ENCODE data around the gene STAB2.

STAB2 gene

DNA sequence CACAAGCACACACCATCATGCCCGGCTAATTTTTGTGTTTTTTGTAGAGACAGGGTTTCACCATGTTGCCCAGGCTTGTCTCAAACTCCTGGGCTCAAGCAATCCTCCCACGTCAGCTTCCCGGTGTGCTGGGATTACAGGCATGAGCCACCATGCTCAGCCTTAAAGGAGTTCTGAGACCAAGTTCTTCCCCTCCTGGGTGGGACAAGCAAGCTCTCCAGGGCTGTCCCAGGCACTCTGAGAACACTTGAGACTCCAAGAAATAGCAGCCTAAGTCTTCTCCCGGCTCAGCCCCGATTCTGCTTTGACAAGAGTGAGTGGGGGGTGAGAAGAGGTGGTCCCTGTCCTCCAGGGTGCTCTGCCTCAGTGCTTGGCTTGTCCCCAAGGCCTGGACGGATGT lies 86.4 kb downstream of the STAB2 start:
- no peaks in the 10 kb centered on the region for H3K27me3 ChIP-seq (ENCODE audit: control insufficient read depth, insufficient read depth, low read length)
- H3K4me3 ChIP-seq (ENCODE audit: low read depth, low read length), result no peak overlapping the region
- no peaks in the 10 kb centered on the region for H3K9me3 ChIP-seq (ENCODE audit: control insufficient read depth, insufficient read depth, low read depth, low read length)
- H3K36me3 ChIP-seq (ENCODE audit: control insufficient read depth, insufficient read depth, low read length), result no peaks in the 10 kb centered on the region
- H3K9ac ChIP-seq (ENCODE audit: low read length), result no peak overlapping the region
- H3K27ac ChIP-seq (ENCODE audit: low read depth, low read length), result no peak overlapping the region
- H3K4me1 ChIP-seq (ENCODE audit: control insufficient read depth, insufficient read depth, low read length), result peaks cover 15% of the 10 kb centered on the region; the same call in 1 of the 2 replicates

DNA sequence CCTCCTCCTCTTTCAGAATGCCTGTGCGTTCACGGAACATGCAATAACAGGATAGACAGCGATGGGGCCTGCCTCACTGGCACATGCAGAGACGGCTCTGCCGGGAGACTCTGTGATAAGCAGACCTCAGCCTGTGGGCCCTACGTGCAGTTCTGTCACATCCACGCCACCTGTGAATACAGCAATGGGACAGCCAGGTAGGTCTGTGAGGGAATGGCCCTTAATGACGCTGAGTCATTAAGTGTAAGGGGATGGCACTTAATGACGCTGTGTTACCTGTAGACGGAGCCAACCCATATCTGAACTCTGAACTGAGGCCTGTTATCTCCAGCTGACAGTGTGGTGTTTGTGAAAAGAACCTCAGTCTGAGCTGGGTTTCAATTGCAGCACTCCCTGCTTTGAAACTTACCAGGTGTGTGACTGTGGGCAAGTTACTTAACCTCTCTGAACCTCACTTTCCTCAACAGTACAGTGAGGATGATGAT lies 86.9 kb downstream of the STAB2 start:
- no peak overlapping the region for H3K9ac ChIP-seq (ENCODE audit: low read length)
- no peaks in the 10 kb centered on the region for H3K27me3 ChIP-seq (ENCODE audit: control insufficient read depth, insufficient read depth, low read length)
- no peaks in the 10 kb centered on the region for H3K9me3 ChIP-seq (ENCODE audit: control insufficient read depth, insufficient read depth, low read depth, low read length)
- peaks cover 15% of the 10 kb centered on the region; the same call in 1 of the 2 replicates for H3K4me1 ChIP-seq (ENCODE audit: control insufficient read depth, insufficient read depth, low read length)
- no peak overlapping the region for H3K27ac ChIP-seq (ENCODE audit: low read depth, low read length)
- no peak overlapping the region for H3K4me3 ChIP-seq (ENCODE audit: low read depth, low read length)
- no peaks in the 10 kb centered on the region for H3K36me3 ChIP-seq (ENCODE audit: control insufficient read depth, insufficient read depth, low read length)

DNA sequence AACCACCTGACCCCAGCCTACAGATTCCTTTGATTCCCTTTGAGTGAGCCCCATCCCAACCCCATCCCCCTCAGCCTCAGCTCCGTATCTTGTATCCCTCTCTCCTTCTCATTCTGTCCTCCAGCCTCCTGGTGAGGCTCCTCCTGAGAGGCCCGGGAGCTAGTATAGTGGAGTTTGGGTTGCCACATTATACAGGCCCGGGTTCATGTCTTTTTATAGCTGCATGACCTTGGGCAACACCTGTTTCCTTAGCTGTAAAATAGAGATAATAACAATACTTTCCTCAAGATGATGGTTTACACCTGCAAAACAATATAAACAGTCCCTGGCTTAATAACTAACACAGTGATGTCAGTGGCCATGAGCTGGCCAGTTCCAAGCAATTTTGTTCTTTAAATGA lies 89.8 kb downstream of the STAB2 start:
- H3K4me3 ChIP-seq (ENCODE audit: low read depth, low read length), result no peak overlapping the region
- H3K27ac ChIP-seq (ENCODE audit: low read depth, low read length), result no peak overlapping the region
- no peak overlapping the region for H3K9ac ChIP-seq (ENCODE audit: low read length)
- H3K36me3 ChIP-seq (ENCODE audit: control insufficient read depth, insufficient read depth, low read length), result no peaks in the 10 kb centered on the region
- no peaks in the 10 kb centered on the region; the same call in 1 of the 2 replicates for H3K4me1 ChIP-seq (ENCODE audit: control insufficient read depth, insufficient read depth, low read length)
- no peaks in the 10 kb centered on the region for H3K27me3 ChIP-seq (ENCODE audit: control insufficient read depth, insufficient read depth, low read length)
- no peaks in the 10 kb centered on the region for H3K9me3 ChIP-seq (ENCODE audit: control insufficient read depth, insufficient read depth, low read depth, low read length)

DNA sequence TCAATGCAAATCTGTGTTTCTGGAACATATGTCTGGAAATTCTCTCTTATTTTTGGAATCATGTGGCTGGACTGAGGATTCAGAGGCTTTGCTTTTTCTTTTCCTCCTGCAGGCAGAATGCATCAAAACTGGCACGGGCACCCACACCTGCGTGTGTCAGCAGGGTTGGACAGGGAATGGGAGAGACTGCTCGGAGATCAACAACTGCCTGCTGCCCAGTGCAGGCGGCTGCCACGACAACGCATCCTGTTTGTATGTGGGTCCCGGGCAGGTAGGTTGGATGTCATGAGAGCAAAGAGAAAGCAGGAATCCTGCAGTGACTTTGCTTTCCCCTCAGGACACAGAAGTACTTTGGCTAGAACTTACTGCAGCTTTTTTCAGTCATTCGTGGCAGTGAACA lies 90.3 kb downstream of the STAB2 start:
- no peak overlapping the region for H3K27ac ChIP-seq (ENCODE audit: low read depth, low read length)
- H3K9me3 ChIP-seq (ENCODE audit: control insufficient read depth, insufficient read depth, low read depth, low read length), result no peaks in the 10 kb centered on the region

DNA sequence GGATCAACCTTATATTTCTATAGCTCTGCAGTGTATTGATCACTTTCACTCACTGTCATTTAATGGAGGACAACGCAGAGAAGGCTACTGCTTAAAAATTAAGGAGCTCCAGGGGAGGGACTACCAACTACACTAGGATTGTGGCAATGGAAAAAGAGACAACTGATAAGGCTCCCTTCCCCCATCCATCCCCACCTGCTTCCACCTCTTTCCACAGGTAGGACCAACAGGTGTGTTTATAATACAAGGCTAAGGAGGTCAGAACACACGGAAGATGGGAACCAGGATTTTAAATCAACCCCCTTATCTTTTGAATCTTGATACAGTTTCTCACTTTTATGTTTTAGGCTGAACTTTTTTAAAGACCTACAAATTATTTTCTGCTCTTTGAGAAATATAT lies 90.8 kb downstream of the STAB2 start:
- Histone ChIP-seq H3K9ac (ENCODE audit: low read length) (no peak overlapping the region), H3K4me1 (ENCODE audit: control insufficient read depth, insufficient read depth, low read length) (no peaks in the 10 kb centered on the region; the same call in 1 of the 2 replicates), H3K27me3 (ENCODE audit: control insufficient read depth, insufficient read depth, low read length) (no peaks in the 10 kb centered on the region), H3K9me3 (ENCODE audit: control insufficient read depth, insufficient read depth, low read depth, low read length) (no peaks in the 10 kb centered on the region), H3K36me3 (ENCODE audit: control insufficient read depth, insufficient read depth, low read length) (no peaks in the 10 kb centered on the region), H3K4me3 (ENCODE audit: low read depth, low read length) (no peak overlapping the region), H3K27ac (ENCODE audit: low read depth, low read length) (no peak overlapping the region)

More for the DNA sequence above, 90.3 kb downstream of the STAB2 start:
- H3K4me1 ChIP-seq (ENCODE audit: control insufficient read depth, insufficient read depth, low read length), result no peaks in the 10 kb centered on the region; the same call in 1 of the 2 replicates
- no peak overlapping the region for H3K4me3 ChIP-seq (ENCODE audit: low read depth, low read length)
- H3K36me3 ChIP-seq (ENCODE audit: control insufficient read depth, insufficient read depth, low read length), result no peaks in the 10 kb centered on the region
- no peak overlapping the region for H3K9ac ChIP-seq (ENCODE audit: low read length)
- H3K27me3 ChIP-seq (ENCODE audit: control insufficient read depth, insufficient read depth, low read length), result no peaks in the 10 kb centered on the region

DNA sequence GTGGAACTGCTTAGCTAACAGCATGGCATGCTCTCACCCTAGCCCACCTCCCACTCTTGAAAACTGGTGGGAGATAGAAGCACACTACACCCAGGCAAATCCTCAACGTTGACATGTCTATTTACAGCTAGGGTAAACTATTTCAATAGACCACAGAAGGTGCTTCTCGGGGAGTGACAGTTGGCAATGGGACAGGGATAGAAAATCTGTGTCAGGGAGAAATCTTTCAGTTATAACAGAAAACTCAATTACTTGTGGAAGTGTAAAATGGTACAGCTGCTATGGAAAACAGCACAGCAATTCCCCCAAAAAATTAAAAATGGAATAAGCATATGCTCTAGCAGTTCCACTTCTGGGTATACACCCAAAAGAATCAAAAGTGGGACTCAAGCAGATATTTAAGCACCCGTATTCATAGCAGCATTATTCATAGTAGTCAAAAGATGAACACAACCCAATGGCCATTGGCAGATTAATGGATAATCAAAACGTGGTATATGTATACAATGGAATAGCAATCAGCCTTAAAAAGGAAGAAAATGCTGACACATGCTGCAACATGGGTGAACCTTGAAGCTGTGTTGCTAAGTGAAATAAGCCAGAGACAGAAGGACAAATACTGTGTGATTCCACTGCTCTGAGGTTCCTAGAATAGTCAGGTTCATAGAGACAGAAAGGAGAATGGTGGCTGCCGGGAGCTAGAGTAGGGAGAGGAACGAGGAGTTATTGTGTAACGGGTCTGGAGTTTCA lies 92.5 kb downstream of the STAB2 start:
- no peak overlapping the region for H3K9ac ChIP-seq (ENCODE audit: low read length)
- no peaks in the 10 kb centered on the region for H3K36me3 ChIP-seq (ENCODE audit: control insufficient read depth, insufficient read depth, low read length)
- H3K27me3 ChIP-seq (ENCODE audit: control insufficient read depth, insufficient read depth, low read length), result no peaks in the 10 kb centered on the region
- no peaks in the 10 kb centered on the region for H3K9me3 ChIP-seq (ENCODE audit: control insufficient read depth, insufficient read depth, low read depth, low read length)
- no peaks in the 10 kb centered on the region; the same call in 1 of the 2 replicates for H3K4me1 ChIP-seq (ENCODE audit: control insufficient read depth, insufficient read depth, low read length)
- H3K27ac ChIP-seq (ENCODE audit: low read depth, low read length), result no peak overlapping the region
- no peak overlapping the region for H3K4me3 ChIP-seq (ENCODE audit: low read depth, low read length)

DNA sequence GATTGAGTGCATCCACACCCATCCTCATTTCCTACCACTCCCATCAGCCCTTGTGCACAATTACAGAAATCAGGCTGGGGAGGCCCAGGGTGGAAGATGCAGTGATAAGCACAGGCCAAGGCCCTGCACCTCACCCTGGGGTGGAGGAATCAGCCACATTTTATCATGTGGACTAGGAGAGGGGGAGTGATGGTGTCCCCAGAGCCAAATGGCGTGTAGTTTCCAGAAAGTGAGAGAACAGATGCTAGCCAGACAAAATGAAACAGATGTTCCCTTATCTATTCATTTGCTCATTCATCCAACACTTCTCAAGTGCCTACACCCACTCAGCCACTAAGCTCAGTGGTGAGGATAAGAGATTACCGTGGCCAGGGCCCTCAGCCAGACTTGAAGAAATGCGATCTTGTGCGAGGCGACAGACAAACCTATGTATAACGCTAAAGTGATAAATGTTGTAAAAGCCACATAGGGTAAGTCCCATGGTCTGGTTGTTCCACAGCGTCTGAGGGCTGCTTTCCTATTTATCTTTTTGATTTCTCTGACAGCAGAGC lies 93.6 kb downstream of the STAB2 start:
- Histone ChIP-seq H3K9ac (ENCODE audit: low read length) (no peak overlapping the region), H3K36me3 (ENCODE audit: control insufficient read depth, insufficient read depth, low read length) (no peaks in the 10 kb centered on the region), H3K9me3 (ENCODE audit: control insufficient read depth, insufficient read depth, low read depth, low read length) (no peaks in the 10 kb centered on the region), H3K4me1 (ENCODE audit: control insufficient read depth, insufficient read depth, low read length) (no peaks in the 10 kb centered on the region; the same call in 1 of the 2 replicates), H3K27ac (ENCODE audit: low read depth, low read length) (no peak overlapping the region), H3K4me3 (ENCODE audit: low read depth, low read length) (no peak overlapping the region), H3K27me3 (ENCODE audit: control insufficient read depth, insufficient read depth, low read length) (no peaks in the 10 kb centered on the region)

DNA sequence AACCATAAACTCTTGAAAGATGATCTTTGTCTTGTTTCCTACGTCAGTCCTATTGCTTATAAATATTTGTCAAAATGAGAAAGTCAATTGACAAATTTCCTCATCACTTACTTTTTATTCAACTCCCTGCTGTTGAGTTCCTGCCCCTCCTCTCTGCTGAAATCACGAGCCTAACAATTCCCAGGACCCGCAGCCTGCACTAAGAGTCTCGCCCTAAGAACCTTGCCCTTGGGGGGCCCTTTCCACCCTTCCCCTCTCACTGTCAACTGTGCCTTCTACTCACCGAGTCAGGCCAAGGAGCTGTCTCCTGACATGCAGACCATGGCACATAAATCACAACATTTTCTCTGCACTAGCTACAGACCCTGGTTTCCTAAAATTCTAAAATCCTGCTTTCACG lies 99.0 kb downstream of the STAB2 start:
- Histone ChIP-seq H3K27ac (ENCODE audit: low read depth, low read length) (no peak overlapping the region), H3K27me3 (ENCODE audit: control insufficient read depth, insufficient read depth, low read length) (no peaks in the 10 kb centered on the region), H3K36me3 (ENCODE audit: control insufficient read depth, insufficient read depth, low read length) (no peaks in the 10 kb centered on the region), H3K9ac (ENCODE audit: low read length) (no peak overlapping the region), H3K9me3 (ENCODE audit: control insufficient read depth, insufficient read depth, low read depth, low read length) (no peaks in the 10 kb centered on the region), H3K4me1 (ENCODE audit: control insufficient read depth, insufficient read depth, low read length) (no peaks in the 10 kb centered on the region; the same call in 1 of the 2 replicates), H3K4me3 (ENCODE audit: low read depth, low read length) (no peak overlapping the region)

DNA sequence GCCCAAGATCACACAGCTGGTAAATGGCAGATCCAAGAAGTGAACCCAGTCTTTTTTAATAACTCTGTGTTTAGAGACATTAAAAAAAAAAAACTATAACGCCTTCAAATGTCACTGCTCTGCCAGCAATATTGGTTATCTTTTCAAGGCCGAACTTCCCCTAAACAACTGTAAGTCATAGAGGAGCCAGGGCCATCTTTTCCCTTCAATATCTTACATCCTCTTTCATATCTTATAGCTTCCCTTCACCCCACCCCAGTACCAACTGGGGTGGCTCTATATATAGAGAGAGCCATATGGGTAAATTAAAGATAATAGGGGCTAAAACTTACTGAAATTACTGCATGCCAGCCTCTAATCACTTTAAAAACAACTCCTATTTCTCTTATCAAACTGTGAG lies 100.2 kb downstream of the STAB2 start:
- no peak overlapping the region for H3K27ac ChIP-seq (ENCODE audit: low read depth, low read length)
- H3K27me3 ChIP-seq (ENCODE audit: control insufficient read depth, insufficient read depth, low read length), result no peaks in the 10 kb centered on the region
- no peaks in the 10 kb centered on the region for H3K9me3 ChIP-seq (ENCODE audit: control insufficient read depth, insufficient read depth, low read depth, low read length)
- no peak overlapping the region for H3K4me3 ChIP-seq (ENCODE audit: low read depth, low read length)
- H3K4me1 ChIP-seq (ENCODE audit: control insufficient read depth, insufficient read depth, low read length), result peaks cover 2% of the 10 kb centered on the region
- no peak overlapping the region for H3K9ac ChIP-seq (ENCODE audit: low read length)
- H3K36me3 ChIP-seq (ENCODE audit: control insufficient read depth, insufficient read depth, low read length), result no peaks in the 10 kb centered on the region

DNA sequence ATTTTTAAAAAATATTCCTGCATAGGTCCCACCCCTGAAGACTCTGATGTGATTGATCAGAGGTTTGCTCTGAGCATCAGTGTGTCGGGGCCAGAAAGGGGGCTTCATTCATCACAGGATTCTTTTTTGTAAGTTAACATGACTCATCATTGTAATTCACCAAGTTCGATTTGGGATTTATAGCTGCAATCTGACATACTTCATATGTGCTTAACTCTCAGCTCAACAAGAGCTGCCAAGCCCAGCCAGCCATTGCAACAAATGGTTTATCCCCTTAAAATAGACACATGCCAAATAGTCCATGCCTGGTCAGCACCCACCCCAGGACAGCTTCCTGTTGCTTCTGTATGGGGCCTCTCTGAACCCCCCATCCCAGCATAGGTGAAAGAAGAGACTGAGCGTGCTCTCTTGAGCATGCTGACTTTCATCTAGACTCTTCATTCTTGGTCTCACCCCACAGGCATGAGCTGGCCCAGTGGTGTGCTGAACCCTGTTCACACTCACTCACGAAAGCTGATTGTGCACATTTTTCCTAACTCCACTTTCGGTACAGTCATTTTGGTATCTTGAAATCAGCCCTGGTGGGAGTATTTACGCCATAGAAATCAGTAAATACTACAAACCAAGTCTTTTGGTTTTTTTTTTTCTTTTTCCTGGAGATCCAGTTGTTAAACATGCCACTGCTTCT lies 101.4 kb downstream of the STAB2 start:
- Histone ChIP-seq H3K27me3 (ENCODE audit: control insufficient read depth, insufficient read depth, low read length) (no peaks in the 10 kb centered on the region), H3K9ac (ENCODE audit: low read length) (no peak overlapping the region), H3K27ac (ENCODE audit: low read depth, low read length) (no peak overlapping the region), H3K9me3 (ENCODE audit: control insufficient read depth, insufficient read depth, low read depth, low read length) (no peaks in the 10 kb centered on the region), H3K4me1 (ENCODE audit: control insufficient read depth, insufficient read depth, low read length) (peaks cover 2% of the 10 kb centered on the region), H3K36me3 (ENCODE audit: control insufficient read depth, insufficient read depth, low read length) (no peaks in the 10 kb centered on the region), H3K4me3 (ENCODE audit: low read depth, low read length) (no peak overlapping the region)

DNA sequence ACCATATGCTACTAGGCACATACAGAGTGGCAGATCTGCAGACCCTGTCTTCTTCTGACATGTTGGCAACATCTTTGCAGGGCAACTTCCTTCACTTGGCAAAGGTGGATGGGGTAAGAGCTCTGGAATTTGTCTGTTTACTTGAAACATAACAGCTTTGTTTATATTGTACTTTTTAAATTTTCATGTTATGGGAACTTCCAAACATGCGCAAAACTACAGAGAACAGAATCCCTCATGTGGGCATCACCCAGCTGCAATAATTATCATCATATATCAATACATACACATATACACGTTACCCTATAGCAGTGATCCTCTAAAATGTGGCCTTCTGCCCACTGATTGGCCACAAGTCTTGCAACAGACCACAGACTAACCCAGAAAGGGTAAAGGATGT lies 103.4 kb downstream of the STAB2 start:
- H3K36me3 ChIP-seq (ENCODE audit: control insufficient read depth, insufficient read depth, low read length), result no peaks in the 10 kb centered on the region
- H3K9ac ChIP-seq (ENCODE audit: low read length), result no peak overlapping the region
- no peak overlapping the region for H3K4me3 ChIP-seq (ENCODE audit: low read depth, low read length)
- peaks cover 2% of the 10 kb centered on the region for H3K4me1 ChIP-seq (ENCODE audit: control insufficient read depth, insufficient read depth, low read length)
- no peaks in the 10 kb centered on the region for H3K9me3 ChIP-seq (ENCODE audit: control insufficient read depth, insufficient read depth, low read depth, low read length)
- no peak overlapping the region for H3K27ac ChIP-seq (ENCODE audit: low read depth, low read length)
- no peaks in the 10 kb centered on the region for H3K27me3 ChIP-seq (ENCODE audit: control insufficient read depth, insufficient read depth, low read length)

Measured in HUES6 (cell line).